OCI-LY3 (cell line): ENCODE measurements around the gene PAF1.

Source experiments
- H2AFZ ChIP-seq: fragments of 200-600, 300-600 bp; shearing (Covaris generic); 2 replicates; pipeline ENCODE4 v1.6.0; 2014; ENCODE audit warnings: antibody characterized with exemption, low read depth, low read length
- H3K27ac ChIP-seq: fragments of 200-600, 300-600 bp; sonication (generic); 2 replicates; pipeline ENCODE4 v1.5.1; 2014; ENCODE audit warnings: mild to moderate bottlenecking, low read length, moderate library complexity, mixed read lengths
- H3K27me3 ChIP-seq: fragments of 200-600, 300-600 bp; sonication (generic); 2 replicates; pipeline ENCODE4 v1.6.1; 2014; ENCODE audit warnings: low read depth, low read length, mixed read lengths
- H3K36me3 ChIP-seq: fragments of 200-600, 300-600 bp; sonication (generic); replicated peaks from 2 replicates; pipeline ENCODE3; 2014; ENCODE audit warnings: low read depth, low read length, mixed read lengths
- H3K4me1 ChIP-seq: fragments of 300-600, 200-600 bp; sonication (generic); 2 replicates; pipeline ENCODE4 v1.6.1; 2014; ENCODE audit warnings: low read length, mixed read lengths
- H3K4me2 ChIP-seq: fragments of 200-600, 300-600 bp; sonication (generic); 2 replicates; pipeline ENCODE4 v1.6.1; 2014; ENCODE audit warnings: low read length, mixed read lengths
- H3K4me3 ChIP-seq: fragments of 300-600, 200-600 bp; sonication (generic); 2 replicates; pipeline ENCODE4 v1.5.1; 2014; ENCODE audit warnings: antibody characterized with exemption, mild to moderate bottlenecking, low read length, moderate library complexity
- H3K79me2 ChIP-seq: fragments of 300-600, 200-600 bp; shearing (Covaris generic); 2 replicates; pipeline ENCODE4 v1.6.1; 2014; ENCODE audit warnings: mild to moderate bottlenecking, low read length, mixed read lengths
- H3K9ac ChIP-seq: fragments of 300-600, 200-600 bp; shearing (Covaris generic); 2 replicates; pipeline ENCODE4 v1.6.0; 2014; ENCODE audit warnings: mild to moderate bottlenecking, low read length, moderate library complexity
- H3K9me3 ChIP-seq: fragments of 200-600, 300-600 bp; shearing (Covaris generic); 2 replicates; pipeline ENCODE4 v1.6.1; 2014; ENCODE audit warnings: low read length, mixed read lengths; ENCODE audit not compliant: insufficient read depth
- H4K20me1 ChIP-seq: fragments of 200-600, 300-600 bp; sonication (generic); 2 replicates; pipeline ENCODE4 v1.6.1; 2016; ENCODE audit warnings: low read length, mixed read lengths; ENCODE audit not compliant: insufficient read depth
- CTCF ChIP-seq: fragments of 200-600, 300-600 bp; sonication (generic); IDR thresholded peaks from 2 replicates; pipeline ENCODE4 v1.5.1; 2014; ENCODE audit warnings: antibody characterized with exemption, low read length, low read depth
- EZH2phosphoT487 ChIP-seq: fragments of 200-600 bp; shearing (Covaris generic); IDR thresholded peaks from 2 replicates; pipeline ENCODE4 v1.6.1; 2018; ENCODE audit warnings: antibody characterized with exemption, mixed run types, low read depth

PAF1 gene

GRCh38 chr19:39390751-39391437 lies at the start of gene PAF1, which contains the start of gene MED29:
Gene PAF1 (minus strand): TSS chr19:39391106. CDS start chr19:39390864, 242 bp downstream.
Gene MED29 (plus strand): TSS chr19:39391378. CDS start chr19:39391423, 45 bp downstream.
- peak within 1 kb of the TSS; percentile 82 for H3K27ac ChIP-seq
- H3K9me3 ChIP-seq: no peaks in the 10 kb centered on the region
- H3K4me2 ChIP-seq: peak within 1 kb of the TSS; percentile 89
- peak within 1 kb of the TSS; percentile 63 for H2AFZ ChIP-seq
- H3K4me1 ChIP-seq: peaks cover 11% of the 10 kb centered on the region
- H3K4me3 ChIP-seq: peak within 1 kb of the TSS; percentile 90
- peak within 1 kb of the TSS; percentile 88 for H3K9ac ChIP-seq
- no peaks in the 10 kb centered on the region for H3K27me3 ChIP-seq
- TF ChIP-seq EZH2phosphoT487 (no peak), CTCF (no peak; the same call in 1 of the 2 replicates)
- peaks cover 35% of the 10 kb centered on the region for H3K79me2 ChIP-seq
- no peaks in the 10 kb centered on the region for H4K20me1 ChIP-seq
- peaks cover 39% of the 10 kb centered on the region for H3K36me3 ChIP-seq

- peaks cover 13% of the 10 kb centered on the region for H4K20me1 ChIP-seq
- no peaks in the 10 kb centered on the region for H3K27me3 ChIP-seq
- no peak overlapping the region for H3K27ac ChIP-seq
- H3K79me2 ChIP-seq: peaks cover 27% of the 10 kb centered on the region
- H3K4me1 ChIP-seq: peaks cover 38% of the 10 kb centered on the region
- H3K9me3 ChIP-seq: no peaks in the 10 kb centered on the region
- no peak overlapping the region for H2AFZ ChIP-seq
- peaks cover 20% of the 10 kb centered on the region for H3K36me3 ChIP-seq
- no peak overlapping the region for H3K9ac ChIP-seq
- H3K4me3 ChIP-seq: no peak overlapping the region
- TF ChIP-seq EZH2phosphoT487 (no peak), CTCF (no peak)
- H3K4me2 ChIP-seq: no peak overlapping the region
Observed at GRCh38 chr19:39438270-39438934, 47.5 kb upstream of the PAF1 start.

GRCh38 chr19:39436350-39436716 lies 45.4 kb upstream of the PAF1 start:
- TF ChIP-seq CTCF (no peak), EZH2phosphoT487 (no peak)
- no peak overlapping the region for H2AFZ ChIP-seq
- no peaks in the 10 kb centered on the region for H3K9me3 ChIP-seq
- H3K4me2 ChIP-seq: peak overlapping the region; percentile 92
- no peaks in the 10 kb centered on the region for H3K27me3 ChIP-seq
- H4K20me1 ChIP-seq: peaks cover 20% of the 10 kb centered on the region
- peak overlapping the region; percentile 98 for H3K9ac ChIP-seq
- H3K79me2 ChIP-seq: peaks cover 30% of the 10 kb centered on the region
- H3K4me3 ChIP-seq: peak overlapping the region; percentile 99
- H3K4me1 ChIP-seq: peaks cover 50% of the 10 kb centered on the region
- peaks cover 32% of the 10 kb centered on the region for H3K36me3 ChIP-seq
- H3K27ac ChIP-seq: peak overlapping the region; percentile 46
